GM20431 (cell line): Measurements from ENCODE around the gene GRID1.

ENCODE experiments used
- in situ Hi-C: fragments of 300-500 bp; cut with MseI, MboI; formaldehyde crosslinking; loops from one replicate; pipeline ENCODE4 v1.15.0; 2020; ENCODE audit warnings: low sequenced_read_pairs; ENCODE audit not compliant: unreplicated experiment

Gene GRID1

GRCh38 chr10:85597006-85597405, 769.6 kb downstream of the GRID1 start:
- in situ Hi-C loops = no loop called here

- in situ Hi-C loops = no loop called here
Observed at GRCh38 chr10:85596389-85596788, 770.2 kb downstream of the GRID1 start.

- in situ Hi-C loops = no loop called here
Observed at GRCh38 chr10:85594239-85594638, 772.4 kb downstream of the GRID1 start.

GRCh38 chr10:85593226-85593772, 773.3 kb downstream of the GRID1 start:
- in situ Hi-C loops = no loop called here

- in situ Hi-C loops = no loop called here
Observed at GRCh38 chr10:85581371-85581770, 785.2 kb downstream of the GRID1 start.

- in situ Hi-C loops = no loop called here
Observed at GRCh38 chr10:85580585-85580984, 786.0 kb downstream of the GRID1 start.

GRCh38 chr10:85578860-85579259, 787.7 kb downstream of the GRID1 start:
- in situ Hi-C loops = no loop called here

- in situ Hi-C loops = no loop called here
Observed at GRCh38 chr10:85575441-85575840, 791.2 kb downstream of the GRID1 start.

- in situ Hi-C loops = no loop called here
Observed at GRCh38 chr10:85570871-85571270, 795.7 kb downstream of the GRID1 start.

GRCh38 chr10:85565381-85565780, 801.2 kb downstream of the GRID1 start:
- in situ Hi-C loops = no loop called here

- in situ Hi-C loops = no loop called here
Observed at GRCh38 chr10:85558533-85558932, 808.1 kb downstream of the GRID1 start.

- in situ Hi-C loops = no loop called here
Observed at GRCh38 chr10:85557706-85558105, 808.9 kb downstream of the GRID1 start.

GRCh38 chr10:85557077-85557476, 809.5 kb downstream of the GRID1 start:
- in situ Hi-C loops = no loop called here
